ENCODE measurements around the gene EIF5. TPM values are rescaled to one million over a fixed set of nuclear protein-coding genes. Genes with fewer than 3 reads are reported as not detected.

The EIF5 gene
- total RNA-seq, 1 donor from 2014 or later: 330 TPM

DNA sequence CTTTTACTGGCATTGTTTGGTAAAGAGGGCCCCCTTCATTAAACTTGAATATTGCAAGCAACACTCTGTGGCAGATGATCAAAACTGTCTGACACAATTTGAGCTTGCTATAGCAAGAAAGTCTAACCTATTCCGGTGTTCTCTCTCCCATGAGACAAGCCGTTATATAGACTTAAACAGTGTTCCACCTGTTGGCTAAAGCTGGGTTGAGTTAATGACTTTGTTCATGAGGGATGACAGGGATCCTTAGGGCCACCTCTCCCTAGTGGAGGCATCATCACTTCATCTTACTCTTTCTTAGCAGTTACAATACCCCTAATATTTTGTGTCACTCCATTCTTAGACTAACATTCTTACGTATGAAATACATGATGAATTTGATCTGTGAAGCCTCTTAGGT, 3.8 kb downstream of the EIF5 start:
- FAIRE-seq (no peak), DNase-seq (ENCODE audit: low read depth) (no peak)
- Histone ChIP-seq H3K4me2 (ENCODE audit: low read length) (no peak overlapping the region), H3K4me1 (ENCODE audit: insufficient read depth, low read length) (peaks cover 12% of the 10 kb centered on the region), H3K36me3 (ENCODE audit: insufficient read depth, low read length) (peaks cover 73% of the 10 kb centered on the region), H3K79me2 (ENCODE audit: insufficient read depth, low read length) (peaks cover 63% of the 10 kb centered on the region), H3K4me3 (ENCODE audit: insufficient read depth, low read depth, low read length) (no peak overlapping the region), H2AFZ (ENCODE audit: low read depth, low read length) (no peak overlapping the region), H4K20me1 (ENCODE audit: insufficient read depth, low read length) (peaks cover 80% of the 10 kb centered on the region), H3K9ac (ENCODE audit: low read length) (no peak overlapping the region), H3K27ac (ENCODE audit: low read depth, low read length) (no peak overlapping the region), H3K27me3 (ENCODE audit: insufficient read depth, low read length) (no peaks in the 10 kb centered on the region), H3K9me3 (ENCODE audit: insufficient read depth, low read depth, low read length) (no peaks in the 10 kb centered on the region)
- H3K4me3 Mint-ChIP-seq (ENCODE audit: unreplicated experiment): peak overlapping the region; percentile 93
- H3K4me1 Mint-ChIP-seq (ENCODE audit: low read depth, unreplicated experiment): peaks cover 14% of the 10 kb centered on the region
- H3K27ac Mint-ChIP-seq (ENCODE audit: unreplicated experiment): no peak overlapping the region
- H3K9me3 Mint-ChIP-seq (ENCODE audit: unreplicated experiment): no peaks in the 10 kb centered on the region
- H3K36me3 Mint-ChIP-seq (ENCODE audit: low read depth, unreplicated experiment): peaks cover 36% of the 10 kb centered on the region
- no peak for TF ChIP-seq EZH2 (IDR thresholded peaks at IDR 0.05; ENCODE audit: insufficient read depth, low read length)
- no peak for TF ChIP-seq CTCF (IDR thresholded peaks at IDR 0.05; ENCODE audit: insufficient read depth, low read depth, low read length)
- no peaks in the 10 kb centered on the region for H3K27me3 Mint-ChIP-seq (ENCODE audit: low read depth, unreplicated experiment)

DNA sequence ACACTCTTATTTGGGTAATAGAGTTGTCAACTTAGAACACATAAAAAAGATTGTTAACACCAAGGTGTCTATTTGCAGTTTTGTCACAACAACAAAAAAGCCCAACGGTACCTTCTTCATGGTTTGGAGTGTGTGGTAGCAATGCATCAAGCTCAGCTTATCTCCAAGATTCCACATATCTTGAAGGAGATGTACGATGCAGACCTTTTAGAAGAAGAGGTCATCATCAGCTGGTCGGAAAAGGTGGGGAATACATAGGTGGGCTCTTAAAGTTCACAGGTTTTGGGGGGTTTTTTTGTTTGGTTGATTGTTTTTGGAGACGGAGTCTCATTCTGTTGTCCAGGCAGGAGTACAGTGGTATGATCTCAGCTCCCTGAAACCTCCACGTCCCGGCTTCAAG, 5.5 kb downstream of the EIF5 start:
- Histone ChIP-seq H2AFZ (ENCODE audit: low read depth, low read length) (no peak overlapping the region), H3K79me2 (ENCODE audit: insufficient read depth, low read length) (peaks cover 59% of the 10 kb centered on the region), H3K4me1 (ENCODE audit: insufficient read depth, low read length) (peaks cover 12% of the 10 kb centered on the region), H3K27ac (ENCODE audit: low read depth, low read length) (no peak overlapping the region), H3K27me3 (ENCODE audit: insufficient read depth, low read length) (no peaks in the 10 kb centered on the region), H3K9me3 (ENCODE audit: insufficient read depth, low read depth, low read length) (no peaks in the 10 kb centered on the region), H3K4me2 (ENCODE audit: low read length) (no peak overlapping the region), H3K36me3 (ENCODE audit: insufficient read depth, low read length) (peaks cover 91% of the 10 kb centered on the region), H4K20me1 (ENCODE audit: insufficient read depth, low read length) (peaks cover 97% of the 10 kb centered on the region), H3K9ac (ENCODE audit: low read length) (no peak overlapping the region), H3K4me3 (ENCODE audit: insufficient read depth, low read depth, low read length) (no peak overlapping the region)
- FAIRE-seq (no peak), DNase-seq (ENCODE audit: low read depth) (no peak)
- TF ChIP-seq CTCF (IDR thresholded peaks at IDR 0.05; ENCODE audit: insufficient read depth, low read depth, low read length) (no peak), EZH2 (IDR thresholded peaks at IDR 0.05; ENCODE audit: insufficient read depth, low read length) (no peak)
- Mint-ChIP-seq H3K4me3 (ENCODE audit: unreplicated experiment) (no peak overlapping the region), H3K4me1 (ENCODE audit: low read depth, unreplicated experiment) (peaks cover 18% of the 10 kb centered on the region), H3K27ac (ENCODE audit: unreplicated experiment) (peak overlapping the region; percentile 49), H3K36me3 (ENCODE audit: low read depth, unreplicated experiment) (peaks cover 41% of the 10 kb centered on the region), H3K9me3 (ENCODE audit: unreplicated experiment) (no peaks in the 10 kb centered on the region), H3K27me3 (ENCODE audit: low read depth, unreplicated experiment) (no peaks in the 10 kb centered on the region)

GRCh38 chr14:103340480-103341212, 6.6 kb downstream of the EIF5 start:
- Mint-ChIP-seq H3K9me3 (ENCODE audit: unreplicated experiment) (no peaks in the 10 kb centered on the region), H3K27ac (ENCODE audit: unreplicated experiment) (no peak overlapping the region)

More at GRCh38 chr14:103340480-103341212, 6.6 kb downstream of the EIF5 start:
- H4K20me1 ChIP-seq (ENCODE audit: insufficient read depth, low read length): peaks cover 96% of the 10 kb centered on the region
- H3K4me1 ChIP-seq (ENCODE audit: insufficient read depth, low read length): peaks cover 9% of the 10 kb centered on the region
- H3K27me3 Mint-ChIP-seq (ENCODE audit: low read depth, unreplicated experiment): no peaks in the 10 kb centered on the region
- H3K27ac ChIP-seq (ENCODE audit: low read depth, low read length): no peak overlapping the region
- TF ChIP-seq EZH2 (IDR thresholded peaks at IDR 0.05; ENCODE audit: insufficient read depth, low read length) (no peak), CTCF (IDR thresholded peaks at IDR 0.05; ENCODE audit: insufficient read depth, low read depth, low read length) (no peak)
- H3K4me3 Mint-ChIP-seq (ENCODE audit: unreplicated experiment): no peak overlapping the region
- H3K9me3 ChIP-seq (ENCODE audit: insufficient read depth, low read depth, low read length): no peaks in the 10 kb centered on the region
- FAIRE-seq (no peak), DNase-seq (ENCODE audit: low read depth) (no peak)
- no peaks in the 10 kb centered on the region for H3K27me3 ChIP-seq (ENCODE audit: insufficient read depth, low read length)
- H3K4me3 ChIP-seq (ENCODE audit: insufficient read depth, low read depth, low read length): no peak overlapping the region
- H3K36me3 ChIP-seq (ENCODE audit: insufficient read depth, low read length): peaks cover 93% of the 10 kb centered on the region
- H3K4me1 Mint-ChIP-seq (ENCODE audit: low read depth, unreplicated experiment): peaks cover 18% of the 10 kb centered on the region
- H2AFZ ChIP-seq (ENCODE audit: low read depth, low read length): no peak overlapping the region
- H3K36me3 Mint-ChIP-seq (ENCODE audit: low read depth, unreplicated experiment): peaks cover 38% of the 10 kb centered on the region
- no peak overlapping the region for H3K9ac ChIP-seq (ENCODE audit: low read length)
- H3K79me2 ChIP-seq (ENCODE audit: insufficient read depth, low read length): peaks cover 48% of the 10 kb centered on the region
- no peak overlapping the region for H3K4me2 ChIP-seq (ENCODE audit: low read length)

Measured in astrocyte (in vitro differentiated cells and primary cell).